CD4-positive, alpha-beta T cell treated with Interleukin-17A for 4 hours (primary cell): ENCODE measurements around the gene CCDC12.

Source experiments
- DNase-seq: peaks from one replicate; pipeline ENCODE4 v3.0.0-alpha.2; 2020; ENCODE audit warnings: mixed read lengths

CCDC12 gene

DNA sequence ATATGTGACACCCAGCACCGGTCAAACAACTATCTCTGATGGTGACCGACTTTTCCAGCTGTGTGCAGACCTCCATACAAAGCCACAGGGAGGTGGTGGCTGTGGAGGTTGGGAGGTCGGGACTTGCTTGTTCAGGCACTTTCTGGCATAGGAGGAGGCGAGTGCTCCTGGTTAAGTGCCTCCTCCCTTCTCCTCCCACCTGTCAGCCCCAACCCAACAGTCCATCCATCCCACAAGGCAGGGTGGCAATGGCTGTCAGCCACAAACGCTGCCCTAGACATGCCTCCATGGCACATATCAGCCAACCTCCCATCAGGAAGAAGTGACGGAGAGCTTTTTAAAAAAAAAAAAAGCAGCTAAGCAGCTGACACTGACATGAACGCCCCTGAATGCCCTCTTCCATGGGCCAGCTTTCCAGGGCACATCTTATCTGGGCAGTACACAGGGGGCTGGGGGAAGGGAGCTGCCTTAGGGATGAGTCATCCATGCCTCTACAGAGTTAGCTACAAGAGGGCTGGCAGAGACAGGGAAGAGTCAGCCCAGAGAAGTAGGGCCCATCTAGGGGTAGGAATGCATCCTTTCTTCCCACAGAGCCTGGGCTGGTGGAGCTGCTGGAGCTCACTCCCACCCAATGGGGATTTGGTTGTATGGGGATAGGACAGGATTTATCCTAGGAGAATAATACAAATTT, 41.2 kb downstream of the CCDC12 start:
- DNase-seq, result no peak

DNA sequence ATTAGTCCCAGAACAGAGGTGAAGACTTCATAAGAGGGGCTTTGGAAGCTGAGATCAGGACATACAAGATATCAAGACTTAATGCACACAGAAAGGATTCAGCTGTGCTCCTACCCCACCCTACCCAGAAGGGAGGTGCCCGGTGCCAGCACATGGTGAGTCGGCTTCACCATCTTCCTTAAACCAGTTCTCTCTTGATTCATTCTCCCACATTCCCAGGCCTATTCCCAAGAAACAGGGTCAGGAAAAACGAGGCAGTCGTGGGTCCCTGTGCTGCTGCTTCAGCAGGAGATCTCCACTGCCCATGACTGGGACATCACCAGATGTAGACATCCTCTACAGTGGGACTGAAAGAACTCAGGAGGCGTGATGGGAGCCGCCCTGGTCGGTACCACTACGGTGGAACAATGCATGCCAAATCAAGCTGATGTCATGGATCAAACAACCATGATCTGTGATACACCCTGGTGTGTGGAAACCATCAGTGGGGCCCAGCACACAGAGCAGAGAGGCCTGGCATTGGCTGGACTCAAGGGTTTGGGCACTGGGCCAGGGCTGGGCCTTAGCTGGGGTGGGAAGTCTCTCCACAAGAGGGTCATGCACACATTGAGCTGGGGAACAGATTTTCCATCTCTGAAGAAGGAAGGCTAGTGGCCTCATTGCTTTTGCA, 41.9 kb downstream of the CCDC12 start:
- no peak for DNase-seq

DNA sequence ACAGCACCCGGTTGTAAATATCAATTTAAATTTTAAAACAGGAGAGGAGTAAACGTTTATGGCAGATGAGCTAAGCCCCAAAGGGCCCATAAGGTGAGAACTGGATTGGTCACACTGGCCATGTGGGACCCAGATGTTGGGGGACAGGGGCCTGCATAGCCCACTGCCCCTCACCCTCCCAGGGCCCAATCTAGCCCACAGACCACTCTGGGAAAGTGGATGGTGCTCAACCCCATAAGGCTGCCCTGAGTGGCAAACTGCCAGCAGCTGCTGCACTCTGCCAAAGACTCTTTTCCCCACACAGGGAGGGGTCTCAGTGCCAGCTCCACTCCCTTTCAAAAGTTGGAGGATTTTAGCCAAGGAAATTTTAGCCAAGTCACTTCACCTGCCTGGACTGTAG, 42.5 kb downstream of the CCDC12 start:
- DNase-seq, result no peak

DNA sequence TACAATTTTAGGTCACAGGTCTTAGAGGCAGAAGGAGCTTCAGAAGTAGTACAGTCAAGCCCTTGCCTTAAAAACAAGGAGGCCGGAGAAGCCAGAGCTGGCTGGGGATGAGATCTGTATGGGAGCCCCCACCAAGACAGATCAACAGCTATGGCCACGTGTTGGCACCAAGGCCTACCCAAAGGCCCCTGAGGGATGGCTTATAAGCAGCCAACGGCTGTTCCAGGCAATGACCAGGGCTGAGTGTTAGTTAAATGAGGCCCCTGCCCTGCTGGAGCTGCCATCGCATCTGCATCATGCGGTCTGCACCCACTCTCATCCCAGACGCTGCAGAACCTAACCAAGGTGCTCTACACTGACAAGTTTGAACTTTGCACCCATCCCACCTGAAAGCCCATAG, 43.3 kb downstream of the CCDC12 start:
- DNase-seq, result no peak

DNA sequence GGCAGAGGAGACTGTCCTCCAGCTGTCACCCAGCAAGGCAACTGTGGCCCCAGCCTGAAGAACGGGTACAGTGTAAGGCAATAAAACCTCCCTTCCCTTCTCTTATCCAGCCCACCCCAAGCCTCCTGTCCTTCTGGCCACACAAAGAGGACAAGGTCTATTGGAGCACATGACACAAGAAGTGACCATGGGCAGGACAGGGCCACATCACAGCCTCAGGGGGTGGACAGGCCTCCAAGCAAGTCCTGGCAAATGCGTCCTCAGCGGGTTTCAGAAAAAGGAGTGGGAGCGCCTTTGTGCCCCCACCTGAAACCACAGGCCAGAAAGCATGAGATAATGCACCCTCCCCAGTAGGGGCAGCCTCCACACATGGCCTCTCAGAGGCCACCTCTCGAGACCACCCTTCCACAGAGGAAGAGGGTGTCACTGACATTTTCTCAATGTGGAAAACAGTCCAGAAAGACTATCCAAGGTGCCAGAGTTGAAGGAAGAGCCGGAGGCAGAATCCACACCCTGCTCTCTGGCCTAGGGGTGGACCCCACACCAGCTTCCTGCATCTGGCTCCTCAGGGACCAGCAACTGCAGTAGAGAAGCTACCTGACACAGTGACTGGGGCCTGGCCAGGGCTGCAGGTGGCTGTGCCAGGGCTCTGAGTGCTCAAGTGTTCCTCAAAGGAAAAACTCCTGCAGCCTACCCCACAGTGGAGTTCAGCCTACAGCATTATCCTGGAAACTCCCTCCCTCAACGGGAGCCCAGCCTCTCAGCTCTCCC, 43.9 kb downstream of the CCDC12 start:
- no peak for DNase-seq

DNA sequence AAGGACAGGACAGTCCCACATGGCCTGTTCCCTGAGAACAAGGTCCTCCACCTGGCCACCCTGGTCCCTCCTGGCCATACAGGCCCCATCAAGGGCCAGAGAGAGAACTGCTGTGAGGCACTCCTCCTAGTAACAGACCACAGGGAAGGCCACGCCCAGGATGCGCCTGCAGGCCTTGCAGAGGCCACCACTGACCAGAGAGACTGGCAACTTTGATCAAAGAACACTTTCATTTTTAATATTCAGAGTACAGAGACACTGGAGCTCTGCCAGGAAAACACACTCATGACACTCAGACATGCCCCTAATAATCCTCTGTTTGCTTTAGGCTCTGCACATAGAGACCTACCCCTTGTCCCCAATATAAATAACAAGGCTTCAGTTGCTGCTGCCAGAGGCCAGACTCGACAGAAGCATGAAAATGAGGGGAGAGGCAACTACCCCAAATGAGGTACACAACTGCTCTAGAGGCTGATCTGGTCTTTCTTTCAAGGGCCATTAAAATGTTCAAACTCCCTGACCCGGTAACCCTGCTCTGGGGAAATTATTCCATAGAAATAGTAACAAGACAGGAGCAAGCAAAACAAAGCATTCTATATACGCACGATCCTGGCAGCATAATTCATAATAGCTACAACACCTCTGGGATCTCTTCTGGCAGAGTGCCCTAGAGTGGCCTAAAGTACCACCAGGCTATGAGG, 44.8 kb downstream of the CCDC12 start:
- DNase-seq, result no peak

DNA sequence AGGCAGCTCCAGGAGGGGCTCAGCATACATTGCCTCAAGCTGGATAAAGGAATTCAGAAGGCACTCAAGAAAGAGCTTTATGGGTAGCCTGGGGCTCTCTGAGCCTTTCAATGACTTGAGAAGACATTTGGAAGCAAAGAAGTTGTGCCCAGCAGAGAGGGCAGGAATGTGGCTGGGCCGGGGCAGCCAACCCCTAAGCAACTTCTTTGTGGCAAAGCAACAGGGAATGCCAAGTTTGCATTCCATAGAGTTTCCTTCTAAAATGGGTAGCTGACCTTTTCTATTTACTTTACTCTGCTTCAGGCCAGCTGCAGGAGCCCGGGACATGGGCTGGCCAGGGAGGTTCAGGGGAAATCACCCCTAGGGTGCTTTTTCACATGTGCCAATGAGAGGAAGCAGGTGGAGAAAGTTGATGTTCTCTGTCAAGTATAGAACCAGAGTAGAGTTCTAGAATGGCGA, 45.6 kb downstream of the CCDC12 start:
- no peak for DNase-seq

DNA sequence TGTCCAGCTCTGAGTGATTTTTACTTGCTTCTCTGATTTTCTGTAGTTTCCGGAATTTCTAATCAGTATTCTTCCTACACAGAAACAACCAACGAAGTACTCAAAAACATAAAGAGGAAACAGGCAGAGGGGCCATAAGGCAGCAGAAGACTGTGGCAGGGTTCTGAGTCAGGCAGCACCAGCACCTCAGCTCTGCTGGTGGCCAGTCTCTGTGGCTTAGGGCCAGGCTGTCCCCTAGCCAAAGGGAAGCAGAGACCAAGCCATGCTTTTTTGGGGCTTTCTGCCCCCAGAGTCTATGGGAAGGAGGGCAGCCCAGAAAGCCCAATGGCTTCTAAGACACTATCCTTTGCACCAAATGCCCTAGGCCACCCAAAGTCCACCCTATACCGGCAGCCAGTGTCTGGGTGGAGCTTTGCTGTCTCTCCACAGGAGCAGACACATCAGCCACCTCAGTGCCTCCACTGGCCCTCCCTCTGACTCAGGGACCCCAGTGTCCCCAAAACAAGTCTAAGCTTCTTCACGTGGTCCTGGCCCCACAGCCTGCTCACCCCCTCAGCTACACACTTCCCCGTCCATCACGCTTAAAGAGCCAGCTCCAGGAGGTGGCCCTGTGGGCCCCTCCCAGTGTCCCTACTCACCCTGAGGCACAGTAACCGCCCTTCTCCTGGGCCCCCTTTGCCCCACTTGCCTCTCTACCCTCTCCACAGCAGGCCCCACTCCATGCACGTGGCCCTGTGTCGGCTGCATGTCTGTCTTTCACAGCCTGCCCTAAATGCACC, 46.2 kb downstream of the CCDC12 start:
- no peak for DNase-seq

DNA sequence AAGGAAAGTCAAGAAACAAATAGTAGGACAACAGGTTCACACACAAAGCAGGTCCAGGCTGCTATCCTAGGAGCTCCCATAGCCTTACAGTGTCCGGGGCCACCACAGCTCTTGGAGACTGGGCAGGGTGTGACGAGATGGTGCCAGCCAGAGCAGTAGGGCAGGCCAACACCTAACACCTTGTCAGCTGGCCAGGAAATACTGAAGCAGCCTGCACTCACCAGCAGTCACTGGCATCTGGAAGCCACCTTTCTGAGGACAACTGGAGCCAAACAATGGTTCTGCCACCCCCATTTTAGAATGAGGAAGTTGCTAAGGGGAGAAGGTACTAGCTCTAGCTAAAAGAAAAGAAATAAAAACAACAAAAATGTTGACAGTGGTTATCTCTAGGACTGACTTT, 47.2 kb downstream of the CCDC12 start:
- no peak for DNase-seq

DNA sequence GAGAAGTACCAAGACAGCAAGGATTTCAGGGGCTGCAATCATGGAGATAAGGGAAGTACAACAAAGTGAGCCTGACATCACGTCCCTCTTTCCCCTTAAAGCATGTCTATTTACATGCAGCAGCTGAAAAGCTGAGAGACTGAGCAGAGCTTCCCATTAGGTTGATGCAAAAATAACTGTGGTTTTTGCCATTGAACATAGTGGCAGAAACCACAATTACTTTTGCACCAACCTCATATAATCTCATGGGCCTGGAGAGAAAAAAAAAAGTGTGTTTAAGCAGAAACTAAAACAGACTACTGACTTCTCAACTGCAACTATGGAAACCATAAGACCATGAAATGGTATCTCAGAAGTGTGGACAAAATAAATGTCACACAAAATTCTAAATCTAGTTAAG, 48.3 kb downstream of the CCDC12 start:
- no peak for DNase-seq

DNA sequence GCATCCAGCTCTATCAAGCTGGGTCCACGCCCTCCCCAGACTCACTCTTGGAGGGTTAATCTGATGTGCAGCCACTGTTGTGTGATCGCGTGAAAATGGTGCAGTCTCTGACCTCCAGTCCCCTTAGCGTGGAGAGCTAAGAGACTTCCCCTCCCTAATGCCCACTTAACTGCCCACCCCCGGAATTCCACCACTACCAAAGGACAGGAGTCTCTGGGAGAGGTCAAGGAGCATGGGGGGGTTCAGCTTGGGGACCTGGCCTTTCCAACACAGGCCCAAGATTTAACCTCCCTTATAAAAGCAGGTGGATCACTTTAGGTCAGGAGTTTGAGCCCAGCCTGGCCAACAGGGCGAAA, 48.8 kb downstream of the CCDC12 start:
- DNase-seq, result no peak

DNA sequence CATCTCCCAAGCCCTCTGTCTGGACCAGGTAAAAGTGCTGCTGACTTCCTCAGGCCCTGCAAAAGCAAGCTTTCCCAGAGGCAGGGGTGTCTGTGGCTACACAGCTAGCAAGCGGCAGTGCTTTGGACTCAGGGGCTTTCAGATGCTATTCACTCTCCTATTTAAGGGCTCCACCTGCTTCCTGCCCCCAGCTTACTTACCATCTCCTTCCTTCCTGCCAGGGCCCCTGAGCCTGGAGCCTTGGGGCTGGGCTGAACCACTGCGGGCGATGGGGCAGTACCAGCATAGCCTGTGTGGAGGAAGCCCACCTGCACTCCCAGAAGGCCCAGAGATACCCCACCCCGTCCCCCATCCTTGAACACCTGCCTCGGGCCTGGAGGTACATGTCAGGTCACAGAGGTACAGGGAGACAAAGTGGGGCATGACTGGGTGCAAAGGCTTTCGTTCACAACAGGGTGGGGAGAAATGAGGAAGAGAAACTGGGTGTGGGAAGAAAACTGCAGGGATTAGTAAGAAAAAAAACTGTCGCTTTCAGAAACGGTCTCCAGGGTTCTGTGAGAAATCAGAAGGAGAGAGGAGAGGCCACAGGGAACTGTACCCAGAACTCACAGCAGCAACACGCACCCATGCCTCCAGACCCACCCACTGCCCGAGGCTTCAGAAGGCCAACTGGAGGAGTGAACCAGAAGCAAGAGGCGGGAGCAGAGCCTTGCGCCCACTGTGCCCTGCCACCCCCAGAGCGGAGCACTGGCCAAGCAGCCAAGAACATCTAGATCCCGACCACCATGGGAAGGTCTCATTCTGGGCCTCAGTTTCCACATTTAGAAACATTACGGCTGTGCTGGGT, 49.5 kb downstream of the CCDC12 start:
- DNase-seq, result peak; percentile 38

DNA sequence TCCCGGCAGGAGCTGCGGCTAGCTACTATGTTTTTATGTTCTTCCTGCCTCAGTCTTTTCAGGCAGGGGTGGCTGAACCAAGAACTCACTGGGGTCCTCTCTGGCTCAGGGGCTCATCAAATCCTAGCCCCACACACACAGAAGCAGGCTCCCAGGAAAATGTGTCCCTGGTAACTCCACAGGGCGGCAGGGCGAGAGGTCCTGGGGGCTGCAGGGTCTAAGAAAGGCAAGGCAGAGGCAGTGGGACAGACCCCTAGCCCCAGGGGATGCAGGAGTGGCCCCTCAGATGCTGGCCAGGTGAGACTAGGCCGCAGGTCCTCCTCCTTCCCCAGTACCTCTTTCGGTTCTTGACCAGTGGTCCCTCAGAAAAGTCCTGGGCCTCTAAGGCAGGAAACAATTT, 50.1 kb downstream of the CCDC12 start:
- no peak for DNase-seq

DNA sequence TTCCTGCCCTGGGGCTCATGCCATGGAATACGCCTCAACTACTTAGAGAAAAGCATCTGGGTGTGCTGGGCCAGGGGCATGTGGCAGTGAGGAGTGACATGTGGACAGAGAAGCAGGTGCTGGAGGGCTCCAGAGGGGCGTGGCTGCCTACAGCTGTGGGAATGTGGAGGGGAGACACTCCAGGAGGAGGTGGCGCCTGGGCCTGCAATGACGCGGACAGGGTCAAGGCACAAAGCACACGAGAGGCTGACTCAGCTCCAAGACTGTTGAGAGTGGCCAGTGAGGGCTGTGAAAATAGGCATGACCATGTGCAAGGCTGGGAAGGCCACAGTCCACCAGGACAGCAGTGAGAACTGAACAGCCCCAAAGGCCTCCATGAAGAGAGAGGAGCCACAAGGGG, 50.5 kb downstream of the CCDC12 start:
- no peak for DNase-seq

DNA sequence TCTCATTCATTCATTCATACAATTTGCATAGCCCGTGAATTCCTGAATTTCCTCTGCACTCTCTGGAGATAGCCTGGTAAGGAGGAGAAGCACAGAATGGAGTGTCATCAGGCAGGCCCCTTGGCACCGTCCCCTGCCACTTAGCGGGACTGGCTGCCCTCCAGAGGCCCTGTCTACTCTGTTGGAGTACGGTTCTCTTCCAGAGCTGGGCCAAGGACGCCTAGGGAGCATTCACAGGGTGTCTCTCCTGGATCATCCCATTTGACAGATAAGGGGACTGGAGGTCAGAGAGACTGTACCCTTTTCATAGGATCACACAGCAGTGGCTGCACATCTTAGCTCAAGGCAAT, 51.0 kb downstream of the CCDC12 start:
- no peak for DNase-seq

DNA sequence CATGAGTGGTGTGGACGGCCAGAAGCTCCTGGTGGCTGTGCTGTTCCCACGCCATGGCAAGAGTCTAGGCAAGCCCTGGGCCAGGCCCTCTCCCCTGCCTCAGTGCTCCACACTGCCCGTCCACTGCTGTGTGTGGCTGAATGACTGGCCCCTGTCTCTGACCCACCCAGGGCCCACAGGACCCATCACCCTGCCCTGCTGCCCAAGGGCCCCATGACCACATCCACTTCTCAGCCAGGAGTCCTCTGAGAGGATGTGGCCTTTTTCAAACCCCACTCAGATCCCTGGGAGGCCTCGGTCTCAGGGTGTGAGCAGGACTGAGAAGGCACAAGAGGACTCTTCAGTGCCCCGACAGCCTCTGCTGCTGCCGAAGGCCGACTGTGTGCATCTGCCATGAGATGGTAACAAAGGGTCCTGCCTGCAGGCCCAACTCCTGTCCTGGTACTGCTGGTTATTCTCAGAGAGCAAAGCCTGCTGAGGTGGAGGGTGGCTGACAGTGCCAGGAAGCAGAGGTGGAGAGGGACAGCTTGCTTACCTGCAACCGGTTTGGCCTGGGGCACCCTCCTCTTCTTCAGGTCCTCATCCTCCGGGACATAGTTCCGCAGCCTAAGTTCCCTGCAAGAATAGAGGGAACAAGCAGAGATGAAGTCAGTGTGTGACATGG, 51.5 kb downstream of the CCDC12 start:
- no peak for DNase-seq

DNA sequence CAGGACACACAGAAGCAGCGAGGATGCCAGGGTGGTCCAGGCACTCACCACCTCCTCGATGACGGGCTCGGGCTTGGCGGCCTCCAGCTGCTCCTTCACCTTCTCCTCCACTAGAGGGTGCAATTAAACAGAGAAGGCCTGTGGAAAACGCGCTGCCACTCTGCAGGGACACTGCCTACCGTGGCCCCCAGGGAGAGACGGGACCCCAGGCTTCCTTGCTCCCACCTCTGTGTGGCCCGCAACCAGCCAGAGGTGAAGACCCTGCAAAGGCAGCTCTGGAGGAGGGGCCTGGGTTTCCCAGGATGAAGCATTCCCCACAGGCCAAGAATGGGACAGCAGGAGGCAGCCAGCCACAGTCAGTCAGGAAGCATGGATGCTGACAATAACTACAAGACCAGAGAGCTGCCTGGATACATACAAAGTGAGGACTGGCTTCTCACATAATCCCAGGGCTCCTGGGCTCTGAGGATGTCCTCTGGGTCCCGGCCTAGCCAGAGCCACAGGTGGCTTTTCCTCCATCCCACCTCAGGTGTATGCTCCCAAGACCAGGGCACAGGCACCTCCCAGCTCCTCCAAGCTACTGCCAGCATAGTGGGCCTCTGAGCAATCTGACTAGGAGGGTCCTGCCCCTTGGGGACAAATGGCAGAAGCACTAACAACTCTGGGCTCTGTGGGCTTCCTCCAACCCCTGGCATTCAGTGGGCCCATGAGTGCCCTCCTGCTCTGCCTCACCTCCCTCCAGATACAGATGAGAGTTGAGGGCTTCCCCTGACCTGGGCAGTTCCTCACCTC, 52.8 kb downstream of the CCDC12 start:
- DNase-seq, result peak; percentile 55

DNA sequence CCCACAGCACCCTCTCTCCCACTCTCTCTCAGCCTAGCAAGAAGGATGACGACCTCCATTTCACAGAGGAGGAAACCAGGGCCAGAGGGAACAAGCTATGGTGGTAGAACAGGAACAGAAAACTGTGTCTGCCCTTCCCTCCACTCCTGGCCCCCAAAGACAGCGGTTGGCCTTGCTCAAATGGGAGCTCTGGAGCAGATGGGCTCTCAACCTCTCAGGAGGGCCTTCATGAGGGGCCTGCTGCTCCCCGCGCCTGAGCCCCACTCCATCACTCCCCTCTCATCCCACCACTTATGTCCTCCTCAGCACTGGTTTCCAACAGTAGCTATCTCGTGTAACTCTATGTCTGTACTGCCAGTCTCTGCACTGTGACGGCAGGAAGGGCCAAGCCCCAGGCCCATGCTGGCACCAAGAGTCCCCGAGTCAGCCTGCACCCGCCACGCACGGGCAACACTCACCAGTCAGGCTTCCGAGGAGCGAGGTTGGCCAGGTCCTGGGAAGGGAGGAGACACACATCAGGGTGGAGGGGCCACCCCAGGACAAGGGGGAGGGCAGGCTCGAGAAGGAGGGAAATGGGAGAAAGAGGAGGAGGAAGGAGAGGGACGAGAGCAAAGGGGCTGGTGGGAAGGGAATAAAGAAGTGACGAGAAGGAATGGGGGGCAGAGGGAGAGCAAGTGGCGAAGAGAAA, 53.5 kb downstream of the CCDC12 start:
- DNase-seq, result no peak

DNA sequence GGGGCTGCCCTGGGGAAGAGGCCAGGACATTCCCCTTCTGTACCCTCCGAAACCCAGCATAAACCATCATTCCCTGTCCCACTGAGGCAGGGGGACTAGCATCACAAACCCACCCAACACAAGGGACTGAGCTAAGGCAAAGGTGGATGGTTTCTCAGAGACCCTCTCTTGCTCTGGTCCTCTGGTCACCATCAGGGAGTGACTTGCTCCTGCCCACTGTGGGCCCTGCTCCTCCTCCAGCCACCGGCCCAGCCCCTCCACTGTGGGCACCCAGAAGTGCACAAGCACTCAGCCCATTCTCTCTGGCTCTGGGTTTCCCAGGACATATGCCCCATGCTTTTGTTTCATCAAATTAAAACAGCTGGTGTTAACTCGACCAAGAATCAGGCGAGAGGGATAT, 54.1 kb downstream of the CCDC12 start:
- DNase-seq, result no peak

DNA sequence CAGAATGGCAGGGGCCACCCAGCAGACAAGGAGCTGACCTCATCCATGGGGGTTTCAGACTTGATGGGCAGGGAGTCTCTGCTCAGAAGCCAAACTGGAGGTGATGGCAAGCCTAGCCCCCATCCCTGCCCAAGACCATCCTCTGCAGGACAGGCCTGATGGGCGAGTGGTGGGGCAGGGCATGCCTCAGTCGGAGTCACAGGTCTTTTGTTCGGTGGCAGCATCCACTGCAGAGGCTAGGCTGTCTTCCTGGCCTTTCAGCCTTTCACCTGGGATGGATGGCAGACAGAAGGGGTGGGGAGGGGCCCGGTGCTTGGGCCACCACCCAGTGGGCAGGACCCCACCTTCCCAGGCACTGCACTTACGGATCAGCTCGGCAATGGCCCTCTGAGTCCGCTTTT, 54.7 kb downstream of the CCDC12 start:
- no peak for DNase-seq
